RPMI7951 (cell line): ENCODE measurements around the gene ZXDC. TPM values are rescaled to one million over a fixed set of nuclear protein-coding genes. Genes with fewer than 3 reads are reported as not detected.

Source experiments
- DNase-seq: peaks from one replicate; pipeline ENCODE4 v3.0.0-alpha.2; 2012; ENCODE audit warnings: low read depth
- total RNA-seq: library from RNA; depleted of rRNA; stranded (reverse); fragments of >200 nt; shearing (Covaris generic); gene quantifications from 2 replicates; pipeline ENCODE4 v1.2.3, GENCODE V29; 2014; rRNA removed

Gene ZXDC
- 10.7 and 12.4 TPM in 2 replicates for total RNA-seq

GRCh38 chr3:126475413-126476114 lies at the start of gene ZXDC:
TSS of gene ZXDC (minus strand) at chr3:126475891. CDS start at chr3:126475865, 26 bp downstream.
- peak; percentile 92 for DNase-seq

GRCh38 chr3:126525091-126525852 lies 49.6 kb upstream of the ZXDC start:
- no peak for DNase-seq

- no peak for DNase-seq
Measured at GRCh38 chr3:126524429-126524988, 48.8 kb upstream of the ZXDC start.

- peak; percentile 45 for DNase-seq
Measured at GRCh38 chr3:126523745-126524428, 48.2 kb upstream of the ZXDC start, which contains the start of gene CHST13. TSS of gene CHST13 (plus strand) at chr3:126524155. CDS start at chr3:126524333, 178 bp downstream.

GRCh38 chr3:126522363-126522788 lies 46.7 kb upstream of the ZXDC start:
- peak; percentile 48 for DNase-seq

GRCh38 chr3:126521122-126521891 lies 45.6 kb upstream of the ZXDC start:
- DNase-seq = peak; percentile 22

- no peak for DNase-seq
Measured at GRCh38 chr3:126519506-126520455, 44.1 kb upstream of the ZXDC start.

- DNase-seq = no peak
Measured at GRCh38 chr3:126518779-126519177, 43.1 kb upstream of the ZXDC start.

- no peak for DNase-seq
Measured at GRCh38 chr3:126517986-126518778, 42.5 kb upstream of the ZXDC start.

GRCh38 chr3:126517291-126517951 lies 41.7 kb upstream of the ZXDC start, which contains the start of gene UROC1:
TSS of gene UROC1 (minus strand) at chr3:126517773. CDS start at chr3:126517719, 54 bp downstream.
- no peak for DNase-seq

- DNase-seq = no peak
Measured at GRCh38 chr3:126516936-126517290, 41.2 kb upstream of the ZXDC start.

GRCh38 chr3:126516152-126516935 lies 40.7 kb upstream of the ZXDC start:
- DNase-seq = no peak

- no peak for DNase-seq
Measured at GRCh38 chr3:126515066-126515706, 39.5 kb upstream of the ZXDC start.

- no peak for DNase-seq
Measured at GRCh38 chr3:126514161-126514560, 38.5 kb upstream of the ZXDC start.

- DNase-seq = no peak
Measured at GRCh38 chr3:126512916-126513650, 37.4 kb upstream of the ZXDC start.

GRCh38 chr3:126512026-126512425 lies 36.3 kb upstream of the ZXDC start:
- DNase-seq = no peak

GRCh38 chr3:126511291-126511690 lies 35.6 kb upstream of the ZXDC start:
- no peak for DNase-seq
